Esophagus squamous epithelium (tissue), 5 donors: ENCODE data around the gene RTN4RL1. TPM values are rescaled to one million over a fixed set of nuclear protein-coding genes. Genes with fewer than 3 reads are reported as not detected.

Experiments used
- DNase-seq: peaks from one replicate; lab custom pipeline; 2025; lab: John Stamatoyannopoulos, UW
- H3K27ac ChIP-seq, 4 donors: fragments of 200-600 bp; sonication (generic); one replicate each; pipeline ENCODE4 v1.5.1; 2016 to 2019; ENCODE audit warnings: mild to moderate bottlenecking in 1 of 4
- H3K27me3 ChIP-seq, 4 donors: fragments of 200-600 bp; sonication (generic); 1 replicate in 3 of 4; 2 replicates in 1 of 4; pipeline versions ENCODE4 v1.5.1 to v1.6.0; 2017 to 2021; ENCODE audit warnings: antibody characterized with exemption in 1 of 4
- H3K36me3 ChIP-seq, 3 donors: fragments of 200-600 bp; sonication (generic); one replicate each; pipeline ENCODE4 v1.5.1; 2016 to 2019
- H3K4me1 ChIP-seq, 3 donors: fragments of 200-600 bp; sonication (generic); one replicate each; pipeline ENCODE4 v1.5.1; 2017 to 2019
- H3K4me3 ChIP-seq, 4 donors: fragments of 200-600 bp; sonication (generic); 1 replicate in 3 of 4; 2 replicates in 1 of 4; pipeline ENCODE4 v1.5.1; 2016 to 2019; ENCODE audit warnings: mild to moderate bottlenecking in 2 of 4, moderate library complexity in 1 of 4
- H3K9me3 ChIP-seq, 3 donors: fragments of 200-600 bp; sonication (generic); one replicate each; pipeline ENCODE4 v1.5.1; 2016 to 2019
- CTCF ChIP-seq, 6 experiments: fragments of 450-650 bp in 4 of 6; fragments of 200-600 bp in 2 of 6; sonication (generic) in 2 of 6; IDR thresholded peaks; one replicate each; pipeline ENCODE4 v1.5.1; 2016 to 2019; ENCODE audit warnings: antibody characterized with exemption in 6 of 6, mild to moderate bottlenecking in 4 of 6, moderate library complexity in 4 of 6
- POLR2A ChIP-seq, 4 donors: fragments of 450-650 bp; IDR thresholded peaks; one replicate each; pipeline ENCODE4 v1.6.1; 2017; ENCODE audit warnings: antibody characterized with exemption in 4 of 4, mild to moderate bottlenecking in 4 of 4, moderate library complexity in 3 of 4
- WGBS, 2 donors: methylation state at CpG; one replicate each; pipeline ENCODE4 v1.1.5; 2018; 5-methylcytosine and 5-hydroxymethylcytosine counted together
- intact Hi-C: fragments of 100-400 bp; cut with DNase I; formaldehyde crosslinking; loops from one replicate; pipeline ENCODE4 v1.15.0; 2022
- total RNA-seq, 4 donors: library from RNA; depleted of rRNA; stranded (reverse); fragments of >200 nt; gene quantifications; one replicate each; pipeline ENCODE4 v1.1.0, GENCODE V29; 2016
- donor health status: DM: yes; HTN: yes; CAD: no.

The RTN4RL1 gene
- total RNA-seq, 4 donors from 2014 or later = 1.1 to 4.0 (median 2.0) TPM

DNA sequence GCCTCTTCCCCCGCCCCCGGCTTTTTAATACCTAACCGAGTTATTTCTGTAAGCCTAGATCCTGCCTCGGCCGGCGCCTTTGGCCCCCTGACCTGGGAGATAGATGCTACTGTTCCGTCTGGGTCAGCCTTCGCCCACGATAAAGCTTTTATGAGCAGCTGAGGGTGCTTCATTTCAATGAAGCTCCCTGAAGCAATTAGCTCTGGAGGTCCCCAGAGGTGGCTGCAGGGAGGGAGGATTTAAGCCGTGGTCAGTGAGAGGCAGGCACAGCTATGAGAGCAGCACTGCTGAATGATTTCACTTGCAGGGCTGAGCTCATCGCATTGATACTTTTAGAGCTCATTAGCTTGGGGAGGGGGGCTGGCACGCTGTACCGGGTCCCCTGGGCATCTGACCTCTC, 105.9 kb downstream of the RTN4RL1 start:
- no peak overlapping the region for H3K27ac ChIP-seq
- intact Hi-C loops = no loop called here
- WGBS, 2 donors = 83 to 84% methylated on average over 7 to 13 of the region's 13 CpGs

DNA sequence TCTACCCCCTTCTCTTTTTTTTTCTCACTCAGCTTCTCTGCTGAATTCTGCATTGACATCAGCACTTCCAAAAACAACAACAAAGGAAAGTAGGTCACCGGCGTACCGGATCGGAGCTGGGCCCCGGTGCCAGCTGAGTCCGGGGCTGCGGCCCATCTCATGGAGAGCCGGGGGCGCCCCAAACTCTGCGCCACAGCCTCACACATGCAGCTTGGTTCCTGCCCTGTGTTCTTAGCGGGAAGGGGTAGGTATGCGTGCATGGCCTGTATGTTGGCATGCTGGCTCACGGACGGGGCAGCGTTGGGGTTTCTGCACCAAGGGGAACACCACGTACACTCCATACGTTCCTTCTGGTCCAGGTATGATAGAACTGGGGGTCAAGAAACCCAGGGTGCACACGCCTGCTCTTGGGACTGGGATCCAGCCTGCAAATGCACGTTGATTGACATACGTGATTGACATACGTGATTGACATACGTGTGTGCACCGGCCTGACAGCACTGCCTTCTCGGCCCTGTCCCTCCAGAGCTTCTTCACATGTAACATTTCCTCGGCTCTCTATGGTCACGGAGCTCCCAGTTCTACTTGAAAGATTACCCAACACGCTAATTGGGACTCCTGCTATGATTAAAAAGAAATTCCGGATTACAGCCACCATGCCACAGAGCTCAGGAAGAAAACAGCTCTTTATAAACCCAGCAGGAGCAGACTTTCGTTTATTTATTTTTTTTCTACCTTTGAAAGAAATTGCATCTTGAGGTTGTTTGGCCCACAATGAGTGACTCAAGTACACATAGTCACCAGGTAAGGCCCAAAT, 106.6 kb downstream of the RTN4RL1 start:
- no peak for DNase-seq
- Histone ChIP-seq H3K36me3 (no peaks in the 10 kb centered on the region), H3K27me3 (peaks cover 0 to 38% (median 0%) of the 10 kb centered on the region in 4 donors), H3K4me3 (no peak overlapping the region), H3K27ac (no peak overlapping the region), H3K9me3 (no peaks in the 10 kb centered on the region), H3K4me1 (no peaks in the 10 kb centered on the region)
- intact Hi-C loops = no loop called here
- WGBS, 2 donors = 87 to 91% methylated on average over 18 to 20 of the region's 29 CpGs
- no peak for TF ChIP-seq CTCF (IDR thresholded peaks at IDR 0.05)
- no peak for TF ChIP-seq POLR2A (IDR thresholded peaks at IDR 0.05)

More for the DNA sequence above, 105.9 kb downstream of the RTN4RL1 start:
- Histone ChIP-seq H3K4me3 (no peak overlapping the region), H3K27me3 (peaks cover 0 to 32% (median 0%) of the 10 kb centered on the region in 4 donors), H3K4me1 (no peaks in the 10 kb centered on the region), H3K9me3 (no peaks in the 10 kb centered on the region), H3K36me3 (no peaks in the 10 kb centered on the region)
- TF ChIP-seq POLR2A (IDR thresholded peaks at IDR 0.05) (no peak), CTCF (IDR thresholded peaks at IDR 0.05) (no peak)
- no peak for DNase-seq

GRCh38 chr17:1916963-1917715, 108.0 kb downstream of the RTN4RL1 start:
- H3K27ac ChIP-seq = no peak overlapping the region
- intact Hi-C loops = no loop called here

DNA sequence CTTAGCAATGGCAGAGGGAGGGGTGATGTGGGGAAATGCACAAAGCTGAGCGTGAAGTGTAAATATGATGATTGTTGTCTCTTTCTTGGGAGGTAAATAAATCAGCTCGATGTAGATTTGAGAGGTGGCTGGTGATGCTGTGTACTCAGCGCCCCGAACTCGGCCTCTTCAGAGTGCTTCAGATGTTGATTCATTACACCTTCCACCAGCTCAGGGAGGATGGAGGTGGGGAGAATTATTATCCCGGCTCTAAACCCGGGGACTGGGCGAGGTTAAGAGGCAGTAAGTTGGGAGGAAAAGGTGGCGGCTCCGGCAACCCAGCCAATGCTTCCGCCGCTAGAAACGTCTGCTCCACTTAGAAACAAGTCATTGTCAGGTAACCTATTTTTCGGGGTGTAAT, 108.8 kb downstream of the RTN4RL1 start:
- no peak for DNase-seq
- H3K27ac ChIP-seq = no peak overlapping the region
- WGBS, 2 donors = 67 to 73% methylated on average over 13 to 14 of the region's 14 CpGs
- no peaks in the 10 kb centered on the region for H3K36me3 ChIP-seq
- intact Hi-C loops = no loop called here
- no peaks in the 10 kb centered on the region for H3K4me1 ChIP-seq
- peaks cover 0 to 61% (median 3%) of the 10 kb centered on the region in 4 donors for H3K27me3 ChIP-seq
- no peak overlapping the region for H3K4me3 ChIP-seq
- TF ChIP-seq POLR2A (IDR thresholded peaks at IDR 0.05) (no peak), CTCF (IDR thresholded peaks at IDR 0.05) (no peak)
- H3K9me3 ChIP-seq = no peaks in the 10 kb centered on the region

More at GRCh38 chr17:1916963-1917715, 108.0 kb downstream of the RTN4RL1 start:
- Histone ChIP-seq H3K4me1 (no peaks in the 10 kb centered on the region), H3K4me3 (no peak overlapping the region), H3K36me3 (no peaks in the 10 kb centered on the region), H3K9me3 (no peaks in the 10 kb centered on the region), H3K27me3 (peaks cover 0 to 52% (median 2%) of the 10 kb centered on the region in 4 donors)
- no peak for TF ChIP-seq POLR2A (IDR thresholded peaks at IDR 0.05)
- TF ChIP-seq CTCF (IDR thresholded peaks at IDR 0.05) = no peak
- 80 to 83% methylated on average over 18 to 23 of the region's 29 CpGs for WGBS, 2 donors
- no peak for DNase-seq

DNA sequence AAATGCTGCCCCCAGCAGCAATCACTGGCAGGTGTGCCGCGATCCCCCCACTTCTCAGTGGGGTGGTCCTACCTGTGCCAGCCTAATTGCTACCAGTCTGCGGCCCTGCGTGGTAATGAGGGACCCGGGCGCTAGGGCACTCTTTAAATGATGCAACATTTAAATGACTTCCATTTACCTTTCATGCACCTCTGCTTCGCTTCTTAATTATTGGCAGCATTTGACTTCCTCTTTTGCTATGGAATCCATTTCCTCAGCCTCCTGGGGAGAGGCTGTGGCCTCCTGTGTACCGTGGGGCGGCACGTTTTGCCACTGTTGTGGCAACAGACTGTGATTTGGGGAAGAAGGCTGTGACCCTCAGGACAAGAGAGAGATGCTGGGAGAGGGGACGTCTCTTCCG, 109.2 kb downstream of the RTN4RL1 start:
- Histone ChIP-seq H3K27ac (no peak overlapping the region), H3K4me1 (no peaks in the 10 kb centered on the region), H3K4me3 (no peak overlapping the region), H3K9me3 (no peaks in the 10 kb centered on the region), H3K36me3 (no peaks in the 10 kb centered on the region), H3K27me3 (peaks cover 0 to 64% (median 3%) of the 10 kb centered on the region in 4 donors)
- no peak for TF ChIP-seq CTCF (IDR thresholded peaks at IDR 0.05)
- no peak for TF ChIP-seq POLR2A (IDR thresholded peaks at IDR 0.05)
- 72 to 92% methylated on average over 7 to 9 of the region's 12 CpGs for WGBS, 2 donors
- intact Hi-C loops = no loop called here
- no peak for DNase-seq
